GM06990 (cell line): ENCODE results near the gene CTSK.
"Not testable (repeated sequence)": the region's sequence is repeated elsewhere in the genome, so short reads cannot be mapped to it uniquely, and the experiment has no call there.

ENCODE experiments used
- DNase-seq: peaks from one replicate; pipeline ENCODE4 v3.0.0-alpha.2; 2011; ENCODE audit not compliant: insufficient read length; ENCODE audit errors: extremely low read depth
- H3K27me3 ChIP-seq: replicated peaks from 2 replicates; pipeline ENCODE4 v1.6.0; 2011; ENCODE audit warnings: low read length; ENCODE audit not compliant: control insufficient read depth, insufficient read depth
- H3K36me3 ChIP-seq: 2 replicates; pipeline ENCODE4 v1.5.1; 2011; ENCODE audit warnings: low read length; ENCODE audit not compliant: control insufficient read depth, insufficient read depth
- H3K4me3 ChIP-seq: replicated peaks from 2 replicates; pipeline ENCODE4 v1.5.1; 2011; ENCODE audit warnings: low read depth, mild to moderate bottlenecking, control low read depth, low read length
- CTCF ChIP-seq: IDR thresholded peaks from 2 replicates; pipeline ENCODE4 v1.5.1; 2011; ENCODE audit warnings: low read length, control low read depth, mild to moderate bottlenecking, inconsistent platforms; ENCODE audit not compliant: insufficient read depth, poor library complexity, severe bottlenecking

The CTSK gene

GRCh38 chr1:150842343-150842742 is 34.3 kb upstream of the CTSK start:
- Histone ChIP-seq H3K36me3 (no peaks in the 10 kb centered on the region; the same call in none of the 2 replicates), H3K4me3 (no peak overlapping the region), H3K27me3 (no peaks in the 10 kb centered on the region)
- DNase-seq: no peak
- TF ChIP-seq CTCF: no peak

GRCh38 chr1:150841626-150842025 is 33.6 kb upstream of the CTSK start:
- Histone ChIP-seq H3K36me3 (no peaks in the 10 kb centered on the region; the same call in none of the 2 replicates), H3K4me3 (no peak overlapping the region), H3K27me3 (no peaks in the 10 kb centered on the region)
- DNase-seq: no peak
- no peak for TF ChIP-seq CTCF

GRCh38 chr1:150840850-150841249 is 32.8 kb upstream of the CTSK start:
- H3K27me3 ChIP-seq: not testable (repeated sequence)

GRCh38 chr1:150836129-150836773 is 28.2 kb upstream of the CTSK start:
- no peak overlapping the region for H3K4me3 ChIP-seq
- no peaks in the 10 kb centered on the region for H3K27me3 ChIP-seq
- peaks cover 8% of the 10 kb centered on the region for H3K36me3 ChIP-seq
- no peak for DNase-seq
- no peak for TF ChIP-seq CTCF

More at GRCh38 chr1:150840850-150841249, 32.8 kb upstream of the CTSK start:
- H3K4me3 ChIP-seq, DNase-seq, H3K36me3 ChIP-seq: not testable (repeated sequence)

- not testable (repeated sequence) for H3K27me3 ChIP-seq, H3K36me3 ChIP-seq, H3K4me3 ChIP-seq, DNase-seq
Observed at GRCh38 chr1:150833961-150834360, 25.9 kb upstream of the CTSK start.

- Histone ChIP-seq H3K27me3 (no peaks in the 10 kb centered on the region), H3K4me3 (no peak overlapping the region), H3K36me3 (peaks cover 10% of the 10 kb centered on the region)
- TF ChIP-seq CTCF: no peak
- no peak for DNase-seq
Observed at GRCh38 chr1:150832597-150832996, 24.5 kb upstream of the CTSK start.

GRCh38 chr1:150829751-150830150 is 21.7 kb upstream of the CTSK start:
- Histone ChIP-seq H3K4me3 (no peak overlapping the region), H3K36me3 (peaks cover 10% of the 10 kb centered on the region), H3K27me3 (no peaks in the 10 kb centered on the region)
- TF ChIP-seq CTCF: no peak
- no peak for DNase-seq
